H9 (cell line): Measurements from ENCODE around the gene MIR17HG. TPM values are rescaled to one million over a fixed set of nuclear protein-coding genes. Genes with fewer than 3 reads are reported as not detected.

Experiments
- DNase-seq: peaks from one replicate; pipeline ENCODE4 v3.0.0-alpha.2; 2017
- H2AFZ ChIP-seq: one replicate; pipeline ENCODE4 v1.6.1; 2013; ENCODE audit warnings: mild to moderate bottlenecking, low read length, control low read depth, moderate library complexity
- H2AK5ac ChIP-seq: 2 replicates; pipeline ENCODE4 v1.6.1; 2013; ENCODE audit warnings: low read length, control low read depth, mixed read lengths; ENCODE audit not compliant: insufficient read length
- H2BK120ac ChIP-seq: one replicate; pipeline ENCODE4 v1.6.1; 2013; ENCODE audit warnings: low read depth, mild to moderate bottlenecking, low read length, control low read depth, inconsistent platforms; ENCODE audit not compliant: poor library complexity, severe bottlenecking
- H2BK12ac ChIP-seq: 2 replicates; pipeline ENCODE4 v1.6.1; 2013; ENCODE audit warnings: low read length, control low read depth, mixed read lengths, low read depth; ENCODE audit not compliant: insufficient read length
- H2BK15ac ChIP-seq: 2 replicates; pipeline ENCODE4 v1.6.1; 2013; ENCODE audit warnings: low read depth, low read length, control low read depth
- H2BK20ac ChIP-seq: one replicate; pipeline ENCODE4 v1.6.1; 2013; ENCODE audit warnings: low read depth, mild to moderate bottlenecking, low read length, control low read depth, inconsistent platforms; ENCODE audit not compliant: poor library complexity, severe bottlenecking
- H2BK5ac ChIP-seq: 2 replicates; pipeline ENCODE4 v1.6.1; 2013; ENCODE audit warnings: low read length, control low read depth, mixed read lengths; ENCODE audit not compliant: insufficient read length
- H3K14ac ChIP-seq: 2 replicates; pipeline ENCODE4 v1.6.1; 2013; ENCODE audit warnings: low read length, control low read depth; ENCODE audit not compliant: insufficient read depth
- H3K18ac ChIP-seq: 2 replicates; pipeline ENCODE4 v1.6.1; 2013; ENCODE audit warnings: low read depth, mild to moderate bottlenecking, mixed read lengths, low read length, control low read depth; ENCODE audit not compliant: insufficient read length
- H3K23ac ChIP-seq: 2 replicates; pipeline ENCODE4 v1.6.1; 2013; ENCODE audit warnings: low read length, control low read depth, mixed read lengths, low read depth; ENCODE audit not compliant: insufficient read length
- H3K23me2 ChIP-seq: 2 replicates; pipeline ENCODE4 v1.6.1; 2013; ENCODE audit warnings: low read depth, mild to moderate bottlenecking, mixed read lengths, low read length, control low read depth; ENCODE audit not compliant: insufficient read length, poor library complexity, severe bottlenecking
- H3K27ac ChIP-seq: 2 replicates; pipeline ENCODE4 v1.5.1; 2013; ENCODE audit warnings: low read length, control low read depth, mixed read lengths, low read depth; ENCODE audit not compliant: insufficient read length
- H3K27me3 ChIP-seq: 2 replicates; pipeline ENCODE4 v1.6.1; 2013; ENCODE audit warnings: low read length, control low read depth, inconsistent platforms; ENCODE audit not compliant: insufficient read depth
- H3K4ac ChIP-seq: 2 replicates; pipeline ENCODE4 v1.6.1; 2013; ENCODE audit warnings: low read depth, mild to moderate bottlenecking, control low read depth, inconsistent platforms, low read length, moderate library complexity
- H3K4me1 ChIP-seq: 2 replicates; pipeline ENCODE4 v1.6.1; 2013; ENCODE audit warnings: low read length, control low read depth, inconsistent platforms; ENCODE audit not compliant: insufficient read depth
- H3K4me2 ChIP-seq: 2 replicates; pipeline ENCODE4 v1.6.1; 2013; ENCODE audit warnings: low read length, control low read depth, mixed read lengths; ENCODE audit not compliant: insufficient read length, insufficient read depth
- H3K56ac ChIP-seq: 2 replicates; pipeline ENCODE4 v1.6.1; 2013; ENCODE audit warnings: low read depth, mild to moderate bottlenecking, mixed read lengths, low read length, control low read depth; ENCODE audit not compliant: insufficient read length
- H3K79me1 ChIP-seq: 2 replicates; pipeline ENCODE4 v1.6.1; 2013; ENCODE audit warnings: low read depth, mild to moderate bottlenecking, moderate library complexity, low read length, control low read depth, inconsistent platforms; ENCODE audit not compliant: insufficient read depth, poor library complexity, severe bottlenecking
- H3K79me2 ChIP-seq: 2 replicates; pipeline ENCODE4 v1.6.1; 2013; ENCODE audit warnings: low read length, control low read depth, inconsistent platforms; ENCODE audit not compliant: insufficient read depth
- H3K9ac ChIP-seq: 2 replicates; pipeline ENCODE4 v1.6.1; 2013; ENCODE audit warnings: low read length, control low read depth, mixed read lengths; ENCODE audit not compliant: insufficient read length; ENCODE audit errors: extremely low read depth
- H3K9me3 ChIP-seq: one replicate; pipeline ENCODE4 v1.6.1; 2013; ENCODE audit warnings: low read depth, low read length, inconsistent platforms; ENCODE audit not compliant: control insufficient read depth
- H3T11ph ChIP-seq: one replicate; pipeline ENCODE4 v1.6.1; 2013; ENCODE audit warnings: mild to moderate bottlenecking, low read length, control low read depth, inconsistent platforms
- H4K20me1 ChIP-seq: one replicate; pipeline ENCODE4 v1.6.1; 2013; ENCODE audit not compliant: control insufficient read depth, insufficient read length, insufficient read depth
- H4K5ac ChIP-seq: 2 replicates; pipeline ENCODE4 v1.6.1; 2013; ENCODE audit warnings: low read depth, mild to moderate bottlenecking, mixed read lengths, low read length, control low read depth; ENCODE audit not compliant: insufficient read length
- H4K8ac ChIP-seq: replicated peaks from 2 replicates; pipeline ENCODE4 v1.6.1; 2013; ENCODE audit warnings: low read length, control low read depth, mixed read lengths, low read depth; ENCODE audit not compliant: insufficient read length
- H4K91ac ChIP-seq: 2 replicates; pipeline ENCODE4 v1.6.1; 2013; ENCODE audit warnings: low read depth, mild to moderate bottlenecking, moderate library complexity, mixed read lengths, low read length, control low read depth; ENCODE audit not compliant: insufficient read length
- H3K27ac Mint-ChIP-seq, 3 experiments: 2 replicates in 2 of 3; 3 replicates in 1 of 3; pipeline ENCODE4 v1.8.0; 2020 to 2021; ENCODE audit warnings: mixed read lengths in 3 of 3, mild to moderate bottlenecking in 1 of 3, moderate library complexity in 1 of 3
- H3K27me3 Mint-ChIP-seq: 2 replicates; pipeline ENCODE4 v1.8.0; 2021; ENCODE audit warnings: low read depth, mild to moderate bottlenecking, moderate library complexity, mixed read lengths
- H3K36me3 Mint-ChIP-seq, 3 experiments: 2 replicates in 2 of 3; 3 replicates in 1 of 3; pipeline ENCODE4 v1.8.0; 2020 to 2021; ENCODE audit warnings: low read depth in 3 of 3, mixed read lengths in 3 of 3; ENCODE audit not compliant: insufficient read depth in 1 of 3
- H3K4me1 Mint-ChIP-seq, 2 experiments: 2 replicates each; pipeline ENCODE4 v1.8.0; 2020; ENCODE audit warnings: mixed read lengths in 2 of 2
- H3K4me3 Mint-ChIP-seq, 2 experiments: 2 replicates in 1 of 2; 3 replicates in 1 of 2; pipeline ENCODE4 v1.8.0; 2020 to 2021; ENCODE audit warnings: mild to moderate bottlenecking in 2 of 2, mixed read lengths in 2 of 2, moderate library complexity in 1 of 2
- H3K9me3 Mint-ChIP-seq, 2 experiments: 2 replicates in 1 of 2; 3 replicates in 1 of 2; pipeline ENCODE4 v1.8.0; 2020; ENCODE audit warnings: mild to moderate bottlenecking in 2 of 2, mixed read lengths in 2 of 2, moderate library complexity in 1 of 2
- CTCF ChIP-seq: fragments of 200-600 bp; sonication (generic); conservative IDR thresholded peaks from 3 replicates; pipeline ENCODE4 v1.8.0; 2021; ENCODE audit warnings: antibody characterized with exemption, mild to moderate bottlenecking
- WGBS: extraction: QIAGEN DNeasy Blood & Tissue Kit; methylation state at CpG from one replicate; pipeline ENCODE4 v1.1.7; 2013; ENCODE audit warnings: missing lambda C conversion rate, low lambda C conversion rate, mixed read lengths; ENCODE audit not compliant: insufficient read length; ENCODE audit errors: extremely low coverage; 5-methylcytosine and 5-hydroxymethylcytosine counted together
- total RNA-seq: library from RNA; stranded (reverse); gene quantifications from 2 replicates; pipeline ENCODE4 v1.2.1, GENCODE V29; 2021

MIR17HG gene
- total RNA-seq, 1 experiment from 2014 or later: 38.7 TPM

GRCh38 chr13:91346062-91346461, 1.4 kb upstream of the MIR17HG start:
- peaks cover 14% of the 10 kb centered on the region for H3K79me2 ChIP-seq
- H2BK5ac ChIP-seq: no peak overlapping the region
- H2AFZ ChIP-seq: no peak overlapping the region
- no peak overlapping the region for H4K91ac ChIP-seq
- H3T11ph ChIP-seq: no peak overlapping the region
- no peak overlapping the region for H3K18ac ChIP-seq
- no peak overlapping the region for H4K5ac ChIP-seq
- no peak overlapping the region for H2BK120ac ChIP-seq
- H3K4me2 ChIP-seq: no peak overlapping the region
- H3K4ac ChIP-seq: no peak overlapping the region
- Mint-ChIP-seq H3K27ac (no peak overlapping the region), H3K4me1 (peaks cover 12 to 21% of the 10 kb centered on the region in 2 experiments), H3K9me3 (peaks cover 0 to 9% of the 10 kb centered on the region in 2 experiments; a peak in 2 of 5 replicates), H3K4me3 (no peak overlapping the region), H3K27me3 (peaks cover 34% of the 10 kb centered on the region), H3K36me3 (peaks cover 22% of the 10 kb centered on the region in 3 experiments)
- TF ChIP-seq CTCF: no peak
- no peak overlapping the region for H2BK12ac ChIP-seq
- H3K14ac ChIP-seq: no peak overlapping the region
- no peak overlapping the region for H2AK5ac ChIP-seq
- H3K23ac ChIP-seq: no peak overlapping the region
- H3K9me3 ChIP-seq: no peaks in the 10 kb centered on the region
- H4K20me1 ChIP-seq: no peaks in the 10 kb centered on the region
- peaks cover 2% of the 10 kb centered on the region for H3K79me1 ChIP-seq
- no peak overlapping the region for H4K8ac ChIP-seq
- no peak for DNase-seq
- no peak overlapping the region for H3K27ac ChIP-seq
- WGBS: no CpG with 5 or more reads among the region's 4 CpGs
- no peak overlapping the region for H2BK15ac ChIP-seq
- H2BK20ac ChIP-seq: no peak overlapping the region
- H3K56ac ChIP-seq: no peak overlapping the region
- no peaks in the 10 kb centered on the region for H3K4me1 ChIP-seq
- no peak overlapping the region for H3K9ac ChIP-seq
- peaks cover 3% of the 10 kb centered on the region for H3K23me2 ChIP-seq
- no peaks in the 10 kb centered on the region for H3K27me3 ChIP-seq
